Neuronal stem cell (in vitro differentiated cells): ENCODE measurements around the gene FETUB.

ENCODE experiments used
- DNase-seq: peaks from one replicate; pipeline ENCODE4 v3.0.0-alpha.2; 2013; ENCODE audit warnings: low spot score
- H2AFZ ChIP-seq: one replicate; pipeline ENCODE4 v1.6.1; 2013; ENCODE audit warnings: mild to moderate bottlenecking, low read length, inconsistent platforms
- H2AK5ac ChIP-seq: 2 replicates; pipeline ENCODE4 v1.6.1; 2013; ENCODE audit warnings: low read depth, mild to moderate bottlenecking, inconsistent platforms, low read length, moderate library complexity, mixed read lengths
- H2BK120ac ChIP-seq: 2 replicates; pipeline ENCODE4 v1.6.1; 2013; ENCODE audit warnings: low read depth, mild to moderate bottlenecking, inconsistent platforms, low read length, moderate library complexity, mixed read lengths
- H2BK12ac ChIP-seq: one replicate; pipeline ENCODE4 v1.6.1; 2013; ENCODE audit warnings: low read length, inconsistent platforms
- H2BK15ac ChIP-seq: 2 replicates; pipeline ENCODE4 v1.6.1; 2013; ENCODE audit warnings: mild to moderate bottlenecking, low read length, inconsistent platforms, mixed read lengths
- H2BK5ac ChIP-seq: one replicate; pipeline ENCODE4 v1.6.1; 2013; ENCODE audit warnings: inconsistent platforms, mild to moderate bottlenecking, low read length, moderate library complexity
- H3K14ac ChIP-seq: one replicate; pipeline ENCODE4 v1.6.1; 2013; ENCODE audit warnings: low read length, inconsistent platforms
- H3K18ac ChIP-seq: 2 replicates; pipeline ENCODE4 v1.6.1; 2013; ENCODE audit warnings: low read length, inconsistent platforms
- H3K23ac ChIP-seq: 2 replicates; pipeline ENCODE4 v1.6.1; 2013; ENCODE audit warnings: low read depth, mild to moderate bottlenecking, mixed read lengths, low read length, inconsistent platforms; ENCODE audit not compliant: poor library complexity
- H3K27ac ChIP-seq: replicated peaks from 3 replicates; pipeline ENCODE4 v1.5.1; 2013; ENCODE audit warnings: low read length, inconsistent platforms
- H3K27me3 ChIP-seq, 3 experiments: 2 replicates each; pipeline ENCODE4 v1.6.1; 2013; ENCODE audit warnings: low read length in 3 of 3, mild to moderate bottlenecking in 2 of 3, inconsistent platforms in 1 of 3, low read depth in 1 of 3, mixed read lengths in 1 of 3, moderate library complexity in 1 of 3; ENCODE audit not compliant: control insufficient read depth in 3 of 3, insufficient read depth in 3 of 3
- H3K36me3 ChIP-seq, 2 donors: replicated peaks in 1 of 2; 2 replicates each; pipeline ENCODE4 v1.6.1; 2013; ENCODE audit warnings: low read length in 2 of 2; ENCODE audit not compliant: control insufficient read depth in 2 of 2, insufficient read depth in 2 of 2
- H3K4ac ChIP-seq: 2 replicates; pipeline ENCODE4 v1.6.1; 2013; ENCODE audit warnings: inconsistent platforms, mild to moderate bottlenecking, low read length, moderate library complexity
- H3K4me1 ChIP-seq, 2 donors: 1 replicate in 1 of 2; 2 replicates in 1 of 2; pipeline ENCODE4 v1.6.1; 2013; ENCODE audit warnings: low read length in 2 of 2, low read depth in 1 of 2; ENCODE audit not compliant: control insufficient read depth in 2 of 2, insufficient read depth in 1 of 2
- H3K4me2 ChIP-seq: one replicate; pipeline ENCODE4 v1.6.1; 2013; ENCODE audit warnings: mild to moderate bottlenecking, low read length, inconsistent platforms; ENCODE audit not compliant: insufficient read depth, poor library complexity, severe bottlenecking
- H3K4me3 ChIP-seq, 2 donors: 2 replicates each; pipeline ENCODE4 v1.5.1; 2013; ENCODE audit warnings: low read length in 2 of 2, mild to moderate bottlenecking in 2 of 2, inconsistent platforms in 1 of 2, moderate library complexity in 1 of 2
- H3K79me1 ChIP-seq: one replicate; pipeline ENCODE4 v1.6.1; 2013; ENCODE audit warnings: low read depth, mild to moderate bottlenecking, inconsistent platforms, low read length, moderate library complexity
- H3K9ac ChIP-seq: one replicate; pipeline ENCODE4 v1.6.1; 2013; ENCODE audit warnings: mild to moderate bottlenecking, low read depth, low read length, inconsistent platforms; ENCODE audit not compliant: poor library complexity
- H3K9me3 ChIP-seq, 2 donors: replicated peaks in 1 of 2; 2 replicates each; pipeline versions ENCODE3 to v1.6.1; 2013; ENCODE audit warnings: low read length in 2 of 2, mild to moderate bottlenecking in 2 of 2, inconsistent platforms in 1 of 2, low read depth in 1 of 2, mixed read lengths in 1 of 2, moderate library complexity in 1 of 2; ENCODE audit not compliant: control insufficient read depth in 2 of 2, insufficient read depth in 1 of 2
- H4K8ac ChIP-seq: one replicate; pipeline ENCODE4 v1.6.1; 2013; ENCODE audit warnings: low read depth, mild to moderate bottlenecking, inconsistent platforms, low read length, moderate library complexity
- H4K91ac ChIP-seq: one replicate; pipeline ENCODE4 v1.6.1; 2013; ENCODE audit warnings: low read length, low read depth, mild to moderate bottlenecking, inconsistent platforms; ENCODE audit not compliant: poor library complexity
- WGBS, 2 donors: extraction: QIAGEN DNeasy Blood & Tissue Kit; methylation state at CpG; one replicate each; pipeline ENCODE4 v1.1.7; 2013; ENCODE audit warnings: missing lambda C conversion rate in 2 of 2, mixed read lengths in 1 of 2; ENCODE audit not compliant: insufficient read length in 2 of 2, insufficient replicate concordance in 1 of 2; ENCODE audit errors: extremely low coverage in 2 of 2; 5-methylcytosine and 5-hydroxymethylcytosine counted together

Gene FETUB

GRCh38 chr3:186665625-186666188 is 25.5 kb downstream of the FETUB start, which contains the start of gene HRG:
TSS of gene HRG (plus strand) at chr3:186666014. CDS start at chr3:186666032, 18 bp downstream.
- no peak within 1 kb of the TSS for H3K4me3 ChIP-seq
- H2AFZ ChIP-seq: no peak within 1 kb of the TSS
- no peak within 1 kb of the TSS for H3K9ac ChIP-seq
- H4K91ac ChIP-seq: no peak within 1 kb of the TSS
- no peaks in the 10 kb centered on the region for H3K36me3 ChIP-seq
- no peaks in the 10 kb centered on the region for H3K9me3 ChIP-seq
- H2AK5ac ChIP-seq: no peak within 1 kb of the TSS
- H3K4me2 ChIP-seq: no peak within 1 kb of the TSS
- no peak within 1 kb of the TSS for H2BK120ac ChIP-seq
- peaks cover 0 to 2% (median 0%) of the 10 kb centered on the region in 3 experiments for H3K27me3 ChIP-seq
- no peak within 1 kb of the TSS for H2BK15ac ChIP-seq
- WGBS, 2 donors: no CpG with 5 or more reads among the region's 8 CpGs
- no peak for DNase-seq
- H3K18ac ChIP-seq: peak within 1 kb of the TSS; percentile 49
- H3K27ac ChIP-seq: no peak within 1 kb of the TSS
- H3K4me1 ChIP-seq: peaks cover 5 to 11% of the 10 kb centered on the region in 2 donors
- H3K4ac ChIP-seq: no peak within 1 kb of the TSS
- no peak within 1 kb of the TSS for H3K14ac ChIP-seq
- H2BK5ac ChIP-seq: no peak within 1 kb of the TSS
- no peak within 1 kb of the TSS for H3K23ac ChIP-seq
- H2BK12ac ChIP-seq: no peak within 1 kb of the TSS
- H3K79me1 ChIP-seq: no peaks in the 10 kb centered on the region
- H4K8ac ChIP-seq: no peak within 1 kb of the TSS

- Histone ChIP-seq H2BK5ac (no peak overlapping the region), H2BK15ac (no peak overlapping the region), H3K4me3 (no peak overlapping the region), H3K9ac (no peak overlapping the region), H3K27ac (no peak overlapping the region), H2AFZ (no peak overlapping the region), H3K4me1 (peaks cover 5 to 11% of the 10 kb centered on the region in 2 donors), H3K23ac (no peak overlapping the region), H3K9me3 (no peaks in the 10 kb centered on the region), H4K91ac (no peak overlapping the region), H3K36me3 (no peaks in the 10 kb centered on the region), H3K27me3 (peaks cover 0 to 2% (median 0%) of the 10 kb centered on the region in 3 experiments), H3K4me2 (no peak overlapping the region), H3K79me1 (no peaks in the 10 kb centered on the region), H2AK5ac (no peak overlapping the region), H2BK120ac (no peak overlapping the region), H3K14ac (no peak overlapping the region), H2BK12ac (no peak overlapping the region), H3K18ac (no peak overlapping the region), H4K8ac (no peak overlapping the region), H3K4ac (no peak overlapping the region)
- WGBS, 2 donors: no CpG with 5 or more reads among the region's 6 CpGs
- no peak for DNase-seq
These were observed 28.2 kb downstream of the FETUB start for GRCh38 chr3:186668426-186668825.

- H3K27me3 ChIP-seq: peaks cover 0 to 2% (median 0%) of the 10 kb centered on the region in 3 experiments
- no peak overlapping the region for H3K4me3 ChIP-seq
- no peak overlapping the region for H2AK5ac ChIP-seq
- no peaks in the 10 kb centered on the region for H3K79me1 ChIP-seq
- H3K23ac ChIP-seq: no peak overlapping the region
- no CpG with 5 or more reads among the region's 2 CpGs for WGBS, 2 donors
- H3K27ac ChIP-seq: no peak overlapping the region
- no peak overlapping the region for H3K4me2 ChIP-seq
- H2BK12ac ChIP-seq: no peak overlapping the region
- H4K91ac ChIP-seq: no peak overlapping the region
- H2BK15ac ChIP-seq: no peak overlapping the region
- H3K9me3 ChIP-seq: no peaks in the 10 kb centered on the region
- H3K4ac ChIP-seq: no peak overlapping the region
- no peak overlapping the region for H3K18ac ChIP-seq
- no peak for DNase-seq
- H3K9ac ChIP-seq: no peak overlapping the region
- no peak overlapping the region for H4K8ac ChIP-seq
- H2BK120ac ChIP-seq: no peak overlapping the region
- H2BK5ac ChIP-seq: no peak overlapping the region
- no peak overlapping the region for H2AFZ ChIP-seq
- H3K14ac ChIP-seq: no peak overlapping the region
- peaks cover 1 to 4% of the 10 kb centered on the region in 2 donors for H3K4me1 ChIP-seq
- no peaks in the 10 kb centered on the region for H3K36me3 ChIP-seq
These were observed 29.3 kb downstream of the FETUB start for GRCh38 chr3:186669378-186670084.

- no peak overlapping the region for H2BK15ac ChIP-seq
- no peak overlapping the region for H2BK120ac ChIP-seq
- no peak for DNase-seq
- H2AFZ ChIP-seq: no peak overlapping the region
- H3K27me3 ChIP-seq: peaks cover 0 to 2% (median 0%) of the 10 kb centered on the region in 3 experiments
- H3K18ac ChIP-seq: no peak overlapping the region
- H3K36me3 ChIP-seq: no peaks in the 10 kb centered on the region
- no peak overlapping the region for H2BK12ac ChIP-seq
- H4K91ac ChIP-seq: no peak overlapping the region
- H2BK5ac ChIP-seq: no peak overlapping the region
- no peak overlapping the region for H3K4me3 ChIP-seq
- no peaks in the 10 kb centered on the region for H3K79me1 ChIP-seq
- H3K4ac ChIP-seq: no peak overlapping the region
- H2AK5ac ChIP-seq: no peak overlapping the region
- no peak overlapping the region for H4K8ac ChIP-seq
- H3K23ac ChIP-seq: no peak overlapping the region
- peaks cover 0 to 2% of the 10 kb centered on the region in 2 donors for H3K4me1 ChIP-seq
- H3K14ac ChIP-seq: no peak overlapping the region
- H3K9me3 ChIP-seq: no peaks in the 10 kb centered on the region
- no peak overlapping the region for H3K9ac ChIP-seq
- H3K27ac ChIP-seq: no peak overlapping the region
- H3K4me2 ChIP-seq: no peak overlapping the region
These were observed 30.0 kb downstream of the FETUB start for GRCh38 chr3:186670155-186670554.
